B cell (primary cell): ENCODE measurements around the gene STEAP1B. TPM values are rescaled to one million over a fixed set of nuclear protein-coding genes. Genes with fewer than 3 reads are reported as not detected.

Experiments used
- ATAC-seq: fragments of 200-7000 bp; cut with Tn5 transposase; one replicate; pipeline ENCODE4 v1.10.0; 2021; ENCODE audit warnings: low read depth, mild to moderate bottlenecking, moderate number of reproducible peaks, moderate library complexity
- CTCF ChIA-PET: fragments of 350-600 bp; sonication (Branson Sonifier 250); formaldehyde crosslinking; loops from one replicate; lab custom pipeline; 2021; ENCODE audit warnings: antibody characterized with exemption, inconsistent platforms; lab: Charles Lee
- POLR2A ChIA-PET: fragments of 350-600 bp; sonication (Branson Sonifier 250); formaldehyde crosslinking; loops from one replicate; lab custom pipeline; 2021; ENCODE audit warnings: antibody characterized with exemption; lab: Charles Lee
- DNase-seq: peaks from one replicate; pipeline ENCODE4 v3.0.0; 2013
- H2AFZ ChIP-seq: 2 replicates; pipeline ENCODE4 v1.6.1; 2012; ENCODE audit warnings: mild to moderate bottlenecking, low read depth, low read length; ENCODE audit not compliant: insufficient read depth, poor library complexity, severe bottlenecking
- H3K27ac ChIP-seq, 2 donors: 1 replicate in 1 of 2; 2 replicates in 1 of 2; pipeline ENCODE4 v1.5.1; 2012 to 2013; ENCODE audit warnings: low read length in 2 of 2, mild to moderate bottlenecking in 2 of 2, moderate library complexity in 1 of 2
- H3K27me3 ChIP-seq, 4 experiments: fragments of 200-600 bp in 1 of 4; sonication (generic) in 1 of 4; replicated peaks in 1 of 4; 1 replicate in 2 of 4; 2 replicates in 2 of 4; pipeline versions ENCODE4 v1.6.1 to v1.7.0; 2013 to 2016; ENCODE audit warnings: low read length in 3 of 4, mild to moderate bottlenecking in 2 of 4, mixed read lengths in 1 of 4, moderate library complexity in 1 of 4; ENCODE audit not compliant: insufficient read depth in 4 of 4, control insufficient read depth in 3 of 4; ENCODE audit errors: control extremely low read depth in 1 of 4
- H3K36me3 ChIP-seq, 2 experiments: replicated peaks in 1 of 2; 1 replicate in 1 of 2; 2 replicates in 1 of 2; pipeline versions ENCODE4 v1.6.1 to v1.7.1; 2013; ENCODE audit warnings: low read length in 1 of 2; ENCODE audit not compliant: insufficient read depth in 2 of 2, control insufficient read depth in 1 of 2; ENCODE audit errors: control extremely low read depth in 1 of 2, extremely low read depth in 1 of 2
- H3K4me1 ChIP-seq, 2 donors: fragments of 200-600 bp in 1 of 2; sonication (generic) in 1 of 2; 1 replicate in 1 of 2; 2 replicates in 1 of 2; pipeline versions ENCODE4 v1.5.1 to v1.6.1; 2013 to 2017; ENCODE audit warnings: low read length in 2 of 2; ENCODE audit not compliant: control insufficient read depth in 2 of 2, insufficient read depth in 2 of 2
- H3K4me2 ChIP-seq: replicated peaks from 2 replicates; pipeline ENCODE3; 2012; ENCODE audit warnings: mild to moderate bottlenecking, low read depth, low read length; ENCODE audit not compliant: poor library complexity, severe bottlenecking
- H3K4me3 ChIP-seq, 5 experiments: fragments of 200-600 bp in 1 of 5; sonication (generic) in 1 of 5; 1 replicate in 3 of 5; 2 replicates in 2 of 5; pipeline versions ENCODE4 v1.5.1 to v1.7.0; 2011 to 2016; ENCODE audit warnings: low read length in 4 of 5, mild to moderate bottlenecking in 4 of 5, low read depth in 2 of 5, control low read depth in 1 of 5, moderate library complexity in 1 of 5; ENCODE audit not compliant: insufficient read depth in 1 of 5; ENCODE audit errors: control extremely low read depth in 1 of 5, extremely low read depth in 1 of 5
- H3K79me2 ChIP-seq: fragments of 200-600 bp; sonication (generic); one replicate; pipeline ENCODE4 v1.6.0; 2016; ENCODE audit warnings: low read length; ENCODE audit not compliant: control insufficient read depth, insufficient read depth
- H3K9ac ChIP-seq: fragments of 200-600 bp; sonication (generic); 2 replicates; pipeline ENCODE4 v1.6.1; 2017; ENCODE audit warnings: mild to moderate bottlenecking, low read length, moderate library complexity
- H3K9me3 ChIP-seq, 3 donors: one replicate each; pipeline versions ENCODE4 v1.6.1 to v1.7.1; 2013; ENCODE audit warnings: low read length in 2 of 3; ENCODE audit not compliant: control insufficient read depth in 2 of 3, insufficient read depth in 1 of 3; ENCODE audit errors: control extremely low read depth in 1 of 3
- H4K20me1 ChIP-seq: 2 replicates; pipeline ENCODE4 v1.6.0; 2012; ENCODE audit warnings: mild to moderate bottlenecking, low read length; ENCODE audit not compliant: insufficient read depth, control insufficient read depth, poor library complexity, severe bottlenecking
- H3K27ac Mint-ChIP-seq: one replicate; pipeline ENCODE4 v1.8.0; 2021; ENCODE audit warnings: mixed read lengths
- H3K27me3 Mint-ChIP-seq: one replicate; pipeline ENCODE4 v1.8.0; 2021; ENCODE audit warnings: mixed read lengths
- H3K4me1 Mint-ChIP-seq: one replicate; pipeline ENCODE4 v1.8.0; 2021; ENCODE audit warnings: mixed read lengths
- H3K4me3 Mint-ChIP-seq: one replicate; pipeline ENCODE4 v1.8.0; 2021; ENCODE audit warnings: mixed read lengths
- H3K9me3 Mint-ChIP-seq: one replicate; pipeline ENCODE4 v1.8.0; 2022; ENCODE audit warnings: mixed read lengths; ENCODE audit not compliant: insufficient read depth
- CTCF ChIP-seq: fragments of 200-600 bp; IDR thresholded peaks from one replicate; pipeline ENCODE4 v1.8.0; 2022; ENCODE audit warnings: antibody characterized with exemption, mild to moderate bottlenecking
- EZH2 ChIP-seq: IDR thresholded peaks from 2 replicates; pipeline ENCODE4 v1.6.1; 2012; ENCODE audit warnings: borderline replicate concordance, low read depth, mild to moderate bottlenecking, moderate library complexity, low read length; ENCODE audit not compliant: insufficient read depth, poor library complexity, severe bottlenecking
- WGBS: methylation state at CpG from one replicate; pipeline ENCODE4 v1.1.5; 2013; ENCODE audit warnings: missing lambda C conversion rate; ENCODE audit not compliant: insufficient coverage; 5-methylcytosine and 5-hydroxymethylcytosine counted together
- intact Hi-C: fragments of 100-400 bp; cut with micrococcal nuclease; formaldehyde crosslinking; loops from one replicate; pipeline ENCODE4 v1.10.0; 2022
- polyA plus RNA-seq: library from polyadenylated mRNA; depleted of rRNA; stranded (reverse); fragments of >200 nt; gene quantifications from 2 replicates; pipeline ENCODE4 v1.2.3, GENCODE V29; 2012
- total RNA-seq, 2 donors: library from RNA; stranded (reverse); fragments of 120-200 nt in 1 of 2; gene quantifications; 1 replicate in 1 of 2; 2 replicates in 1 of 2; pipeline versions ENCODE4 v1.2.3 to v1.2.4, GENCODE V29; 2013 to 2022

STEAP1B gene
- total and polyA plus RNA-seq, 2 donors (not counting 1 experiment from before 2014, with no cell fraction given), result 8.8 to 24.7 TPM

DNA sequence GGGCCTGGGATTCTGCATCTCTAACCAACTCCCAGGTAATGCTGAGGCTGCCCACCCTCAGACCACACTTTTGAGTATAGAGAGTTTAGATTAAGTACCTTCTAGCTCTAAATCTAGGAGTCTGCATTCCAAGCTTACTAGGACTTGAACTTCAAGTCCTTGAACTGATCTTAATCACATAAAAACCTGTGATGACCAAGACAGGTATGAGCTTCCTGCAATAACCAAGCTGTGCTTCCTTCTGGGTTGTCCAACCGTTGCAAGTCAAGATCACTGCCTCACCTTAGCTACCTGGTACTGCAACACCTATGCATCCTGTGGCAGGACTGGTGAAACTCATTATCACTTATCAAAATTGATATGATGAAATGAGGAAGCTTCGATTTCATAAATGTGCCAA lies 110.1 kb downstream of the STEAP1B start:
- intact Hi-C loops, result no loop called here
- CTCF ChIA-PET, result no interaction called here
- POLR2A ChIA-PET, result no interaction called here
- Mint-ChIP-seq H3K27me3 (peaks cover 26% of the 10 kb centered on the region), H3K4me1 (peaks cover 7% of the 10 kb centered on the region), H3K9me3 (no peaks in the 10 kb centered on the region), H3K27ac (no peak overlapping the region), H3K4me3 (no peak overlapping the region)
- ATAC-seq (no peak), DNase-seq (no peak)
- no peak overlapping the region for H3K27ac ChIP-seq
- H4K20me1 ChIP-seq, result no peaks in the 10 kb centered on the region
- H3K9me3 ChIP-seq, result peaks cover 0 to 5% (median 0%) of the 10 kb centered on the region in 3 donors
- no peaks in the 10 kb centered on the region for H3K79me2 ChIP-seq
- no peak for TF ChIP-seq EZH2
- TF ChIP-seq CTCF, result no peak
- no peak overlapping the region for H3K9ac ChIP-seq
- no CpG with 5 or more reads among the region's 2 CpGs for WGBS
- no peak overlapping the region for H3K4me2 ChIP-seq
- H3K4me3 ChIP-seq, result no peak overlapping the region
- no peak overlapping the region for H2AFZ ChIP-seq
- H3K27me3 ChIP-seq, result no peaks in the 10 kb centered on the region
- H3K36me3 ChIP-seq, result no peaks in the 10 kb centered on the region
- H3K4me1 ChIP-seq, result no peaks in the 10 kb centered on the region

GRCh38 chr7:22387583-22387982 lies 112.4 kb downstream of the STEAP1B start:
- CTCF ChIA-PET, result no interaction called here
- H3K27me3 Mint-ChIP-seq, result peaks cover 41% of the 10 kb centered on the region

More at GRCh38 chr7:22387583-22387982, 112.4 kb downstream of the STEAP1B start:
- 86% methylated on average over 1 of the region's 4 CpGs for WGBS
- Histone ChIP-seq H3K9ac (no peak overlapping the region), H3K4me2 (no peak overlapping the region), H3K4me3 (no peak overlapping the region), H3K27ac (no peak overlapping the region), H4K20me1 (no peaks in the 10 kb centered on the region), H3K4me1 (no peaks in the 10 kb centered on the region), H3K79me2 (no peaks in the 10 kb centered on the region), H3K36me3 (no peaks in the 10 kb centered on the region), H3K9me3 (peaks cover 0 to 5% (median 0%) of the 10 kb centered on the region in 3 donors), H2AFZ (no peak overlapping the region), H3K27me3 (no peaks in the 10 kb centered on the region)
- Mint-ChIP-seq H3K9me3 (no peaks in the 10 kb centered on the region), H3K27ac (no peak overlapping the region), H3K4me3 (no peak overlapping the region), H3K4me1 (peaks cover 7% of the 10 kb centered on the region)
- TF ChIP-seq EZH2 (no peak), CTCF (no peak)
- ATAC-seq (no peak), DNase-seq (no peak)
- intact Hi-C loops, result no loop called here
- POLR2A ChIA-PET, result no interaction called here
